ENCODE data around the gene RNF14.

The RNF14 gene

GRCh38 chr5:141995656-141996055 is 26.8 kb downstream of the RNF14 start:
- TF ChIP-seq, protein P1, sequence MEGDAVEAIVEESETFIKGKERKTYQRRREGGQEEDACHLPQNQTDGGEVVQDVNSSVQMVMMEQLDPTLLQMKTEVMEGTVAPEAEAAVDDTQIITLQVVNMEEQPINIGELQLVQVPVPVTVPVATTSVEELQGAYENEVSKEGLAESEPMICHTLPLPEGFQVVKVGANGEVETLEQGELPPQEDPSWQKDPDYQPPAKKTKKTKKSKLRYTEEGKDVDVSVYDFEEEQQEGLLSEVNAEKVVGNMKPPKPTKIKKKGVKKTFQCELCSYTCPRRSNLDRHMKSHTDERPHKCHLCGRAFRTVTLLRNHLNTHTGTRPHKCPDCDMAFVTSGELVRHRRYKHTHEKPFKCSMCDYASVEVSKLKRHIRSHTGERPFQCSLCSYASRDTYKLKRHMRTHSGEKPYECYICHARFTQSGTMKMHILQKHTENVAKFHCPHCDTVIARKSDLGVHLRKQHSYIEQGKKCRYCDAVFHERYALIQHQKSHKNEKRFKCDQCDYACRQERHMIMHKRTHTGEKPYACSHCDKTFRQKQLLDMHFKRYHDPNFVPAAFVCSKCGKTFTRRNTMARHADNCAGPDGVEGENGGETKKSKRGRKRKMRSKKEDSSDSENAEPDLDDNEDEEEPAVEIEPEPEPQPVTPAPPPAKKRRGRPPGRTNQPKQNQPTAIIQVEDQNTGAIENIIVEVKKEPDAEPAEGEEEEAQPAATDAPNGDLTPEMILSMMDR (IDR thresholded peaks at IDR 0.05; ENCODE audit: low read length, missing control alignments): no peak
- DNase-seq (ENCODE audit: low read depth): no peak

DNA sequence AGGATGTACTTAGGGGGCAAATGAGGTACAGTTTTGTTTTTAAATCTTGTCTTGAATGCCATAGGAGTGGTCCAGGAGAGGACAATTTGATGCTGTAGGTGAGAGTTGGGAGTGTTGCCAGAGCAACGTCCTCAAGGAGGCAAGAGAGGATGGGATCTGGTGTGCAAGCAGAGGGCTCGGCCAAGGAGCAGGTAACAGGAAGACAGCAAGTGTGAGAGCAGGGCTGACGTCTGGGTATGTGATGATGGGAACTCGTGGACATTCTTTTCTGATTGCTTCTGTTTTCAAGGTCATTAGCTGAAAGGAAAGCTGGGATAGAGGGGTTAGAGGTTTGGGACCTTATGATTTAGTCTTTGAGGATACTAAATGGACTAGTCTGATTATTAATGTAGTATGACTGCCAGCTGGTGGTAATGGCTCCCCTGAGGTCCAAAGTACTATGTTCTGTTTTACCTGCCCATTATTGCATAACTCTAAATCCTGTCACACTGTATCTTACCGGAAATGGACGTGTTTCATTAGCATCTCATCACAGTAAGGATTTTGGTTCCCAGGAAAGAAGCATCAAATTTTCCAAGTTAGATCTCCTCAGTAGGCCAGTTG is 28.6 kb downstream of the RNF14 start:
- no peak overlapping the region for H3K4me3 ChIP-seq (replicated peaks; ENCODE audit: low read depth, low read length)
- TF ChIP-seq, protein P1 (IDR thresholded peaks at IDR 0.05; ENCODE audit: low read length, missing control alignments): no peak
- no peak for DNase-seq (ENCODE audit: low read depth)

More at GRCh38 chr5:141995656-141996055, 26.8 kb downstream of the RNF14 start:
- no peak overlapping the region for H3K4me3 ChIP-seq (replicated peaks; ENCODE audit: low read depth, low read length)

GRCh38 chr5:142000173-142000572 is 31.3 kb downstream of the RNF14 start:
- no peak overlapping the region for H3K4me3 ChIP-seq (replicated peaks; ENCODE audit: low read depth, low read length)
- TF ChIP-seq, protein P1 (IDR thresholded peaks at IDR 0.05; ENCODE audit: low read length, missing control alignments): no peak
- no peak for DNase-seq (ENCODE audit: low read depth)

GRCh38 chr5:142000704-142001484 is 32.0 kb downstream of the RNF14 start:
- peak; percentile 41 for DNase-seq (ENCODE audit: low read depth)
- TF ChIP-seq, protein P1 (IDR thresholded peaks at IDR 0.05; ENCODE audit: low read length, missing control alignments): peak; percentile 50

GRCh38 chr5:142003266-142003800 is 34.4 kb downstream of the RNF14 start:
- TF ChIP-seq, protein P1 (IDR thresholded peaks at IDR 0.05; ENCODE audit: low read length, missing control alignments): no peak
- no peak for DNase-seq (ENCODE audit: low read depth)
- H3K4me3 ChIP-seq (replicated peaks; ENCODE audit: low read depth, low read length): no peak overlapping the region

More at GRCh38 chr5:142000704-142001484, 32.0 kb downstream of the RNF14 start:
- no peak overlapping the region for H3K4me3 ChIP-seq (replicated peaks; ENCODE audit: low read depth, low read length)

DNA sequence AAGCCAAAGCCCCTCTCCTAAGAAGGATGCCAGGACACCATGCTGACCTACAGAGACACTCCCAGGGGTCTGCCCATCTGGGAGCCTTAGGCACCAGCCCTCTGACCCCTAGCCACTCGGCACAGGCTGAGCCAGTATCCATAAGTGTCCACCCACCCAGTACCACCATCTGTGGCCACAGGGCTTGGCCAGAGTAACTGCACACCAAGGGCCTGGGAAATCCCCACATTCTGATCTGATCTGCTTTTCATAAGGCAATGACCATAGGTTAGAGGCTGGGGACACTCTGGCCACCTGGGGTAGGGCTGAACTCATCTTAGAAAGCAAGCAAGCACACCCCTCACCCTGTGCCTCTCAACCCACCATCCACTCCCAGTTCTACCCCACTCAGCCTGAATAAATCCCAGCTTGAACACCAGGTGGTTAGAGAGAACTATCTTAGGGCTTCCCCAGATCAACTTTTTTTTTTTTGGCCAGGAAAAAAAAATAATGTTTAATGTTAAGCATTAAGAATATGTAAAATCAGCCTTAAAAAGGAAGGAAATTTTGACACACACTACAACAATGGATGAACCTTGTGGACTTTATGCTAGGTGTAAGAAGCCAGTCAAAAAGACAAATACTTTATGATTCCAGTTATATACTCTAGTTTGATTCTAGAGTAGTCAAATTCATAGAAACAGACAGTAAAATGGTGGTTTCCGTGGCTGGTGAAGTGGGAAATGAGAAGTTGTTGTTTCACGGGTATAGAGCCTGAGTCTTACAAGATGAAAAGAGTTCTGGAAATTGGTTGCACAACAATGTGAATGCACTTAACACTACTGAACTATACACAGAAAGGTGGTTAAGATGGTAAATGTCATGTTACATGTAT is 37.7 kb downstream of the RNF14 start:
- TF ChIP-seq, protein P1 (IDR thresholded peaks at IDR 0.05; ENCODE audit: low read length, missing control alignments): no peak
- DNase-seq (ENCODE audit: low read depth): no peak
- no peak overlapping the region for H3K4me3 ChIP-seq (replicated peaks; ENCODE audit: low read depth, low read length)

Measured in fibroblast of pulmonary artery (primary cell).